Muscle layer of duodenum (tissue), 2 donors: ENCODE results near the gene R3HDM2.

Experiments used
- H3K27ac ChIP-seq: one replicate; pipeline ENCODE4 v1.7.0; 2013; ENCODE audit warnings: mild to moderate bottlenecking, low read length
- H3K27me3 ChIP-seq: one replicate; pipeline ENCODE4 v1.7.0; 2013; ENCODE audit warnings: low read depth, mild to moderate bottlenecking, control low read depth, low read length
- H3K36me3 ChIP-seq, 2 donors: one replicate each; pipeline ENCODE4 v1.7.0; 2013; ENCODE audit warnings: low read length in 2 of 2, control low read depth in 1 of 2, mild to moderate bottlenecking in 1 of 2; ENCODE audit not compliant: insufficient read depth in 2 of 2, control insufficient read depth in 1 of 2
- H3K4me1 ChIP-seq, 2 donors: one replicate each; pipeline ENCODE4 v1.7.0; 2013; ENCODE audit warnings: low read length in 2 of 2, mild to moderate bottlenecking in 2 of 2, control low read depth in 1 of 2, moderate library complexity in 1 of 2; ENCODE audit not compliant: insufficient read depth in 2 of 2, control insufficient read depth in 1 of 2
- H3K4me3 ChIP-seq, 2 donors: one replicate each; pipeline ENCODE4 v1.7.0; 2013; ENCODE audit warnings: low read length in 2 of 2, low read depth in 1 of 2, mild to moderate bottlenecking in 1 of 2
- H3K9me3 ChIP-seq, 2 donors: one replicate each; pipeline ENCODE4 v1.7.0; 2013; ENCODE audit warnings: low read length in 2 of 2, control low read depth in 1 of 2, mild to moderate bottlenecking in 1 of 2; ENCODE audit not compliant: control insufficient read depth in 1 of 2
- donor health status: healthy.

Gene R3HDM2

GRCh38 chr12:57219993-57220754, 210.7 kb downstream of the R3HDM2 start:
- Histone ChIP-seq H3K4me1 (peaks cover 0 to 33% of the 10 kb centered on the region in 2 donors), H3K27me3 (peaks cover 87% of the 10 kb centered on the region), H3K27ac (no peak overlapping the region)

GRCh38 chr12:57219205-57219992, 211.4 kb downstream of the R3HDM2 start:
- H3K4me1 ChIP-seq, result peaks cover 0 to 33% of the 10 kb centered on the region in 2 donors
- no peak overlapping the region for H3K4me3 ChIP-seq
- no peaks in the 10 kb centered on the region for H3K9me3 ChIP-seq
- H3K27ac ChIP-seq, result no peak overlapping the region
- no peaks in the 10 kb centered on the region for H3K36me3 ChIP-seq
- peaks cover 87% of the 10 kb centered on the region for H3K27me3 ChIP-seq

More at GRCh38 chr12:57219993-57220754, 210.7 kb downstream of the R3HDM2 start:
- no peaks in the 10 kb centered on the region for H3K9me3 ChIP-seq
- H3K4me3 ChIP-seq, result no peak overlapping the region
- H3K36me3 ChIP-seq, result no peaks in the 10 kb centered on the region

- H3K27me3 ChIP-seq, result peaks cover 76% of the 10 kb centered on the region
- no peaks in the 10 kb centered on the region for H3K36me3 ChIP-seq
- H3K27ac ChIP-seq, result no peak overlapping the region
- peaks cover 0 to 42% of the 10 kb centered on the region in 2 donors for H3K4me1 ChIP-seq
- no peak overlapping the region for H3K4me3 ChIP-seq
- H3K9me3 ChIP-seq, result no peaks in the 10 kb centered on the region
Measured at GRCh38 chr12:57218030-57218853, 212.6 kb downstream of the R3HDM2 start.

GRCh38 chr12:57216921-57217879, 213.6 kb downstream of the R3HDM2 start:
- Histone ChIP-seq H3K4me3 (peak overlapping the region in 1 of 2 donors; percentile 65), H3K4me1 (peaks cover 0 to 48% of the 10 kb centered on the region in 2 donors), H3K27me3 (peaks cover 66% of the 10 kb centered on the region), H3K27ac (no peak overlapping the region), H3K36me3 (peaks cover 0 to 8% of the 10 kb centered on the region in 2 donors), H3K9me3 (no peaks in the 10 kb centered on the region)

- Histone ChIP-seq H3K27ac (no peak within 1 kb of the TSS), H3K4me1 (peaks cover 0 to 48% of the 10 kb centered on the region in 2 donors), H3K27me3 (peaks cover 59% of the 10 kb centered on the region), H3K36me3 (peaks cover 0 to 18% of the 10 kb centered on the region in 2 donors), H3K4me3 (peak within 1 kb of the TSS in 1 of 2 donors; percentile 65), H3K9me3 (no peaks in the 10 kb centered on the region)
Measured at GRCh38 chr12:57216014-57216911, 214.6 kb downstream of the R3HDM2 start, which contains the start of gene NXPH4. NXPH4 (plus strand) TSS chr12:57216794; CDS start chr12:57216970, 176 bp downstream.

GRCh38 chr12:57215668-57216013, 215.2 kb downstream of the R3HDM2 start:
- H3K27me3 ChIP-seq, result peaks cover 52% of the 10 kb centered on the region
- peaks cover 0 to 48% of the 10 kb centered on the region in 2 donors for H3K4me1 ChIP-seq
- H3K4me3 ChIP-seq, result no peak overlapping the region
- no peak overlapping the region for H3K27ac ChIP-seq
- H3K36me3 ChIP-seq, result peaks cover 3 to 24% of the 10 kb centered on the region in 2 donors
- H3K9me3 ChIP-seq, result no peaks in the 10 kb centered on the region

- H3K4me1 ChIP-seq, result peaks cover 0 to 48% of the 10 kb centered on the region in 2 donors
- H3K36me3 ChIP-seq, result peaks cover 3 to 30% of the 10 kb centered on the region in 2 donors
- no peaks in the 10 kb centered on the region for H3K9me3 ChIP-seq
- no peak overlapping the region for H3K27ac ChIP-seq
- no peak overlapping the region for H3K4me3 ChIP-seq
- H3K27me3 ChIP-seq, result peaks cover 50% of the 10 kb centered on the region
Measured at GRCh38 chr12:57215065-57215464, 215.8 kb downstream of the R3HDM2 start.

GRCh38 chr12:57214398-57214781, 216.5 kb downstream of the R3HDM2 start:
- Histone ChIP-seq H3K36me3 (peaks cover 3 to 36% of the 10 kb centered on the region in 2 donors), H3K4me1 (peaks cover 0 to 48% of the 10 kb centered on the region in 2 donors), H3K27me3 (peaks cover 45% of the 10 kb centered on the region), H3K4me3 (no peak overlapping the region), H3K9me3 (no peaks in the 10 kb centered on the region), H3K27ac (no peak overlapping the region)

- H3K36me3 ChIP-seq, result peaks cover 3 to 40% of the 10 kb centered on the region in 2 donors
- H3K4me3 ChIP-seq, result no peak overlapping the region
- H3K27ac ChIP-seq, result no peak overlapping the region
- peaks cover 0 to 48% of the 10 kb centered on the region in 2 donors for H3K4me1 ChIP-seq
- peaks cover 40% of the 10 kb centered on the region for H3K27me3 ChIP-seq
- no peaks in the 10 kb centered on the region for H3K9me3 ChIP-seq
Measured at GRCh38 chr12:57213763-57214397, 217.0 kb downstream of the R3HDM2 start.
